ENCODE measurements around the gene ATP6V1G1. TPM values are rescaled to one million over a fixed set of nuclear protein-coding genes. Genes with fewer than 3 reads are reported as not detected.

The ATP6V1G1 gene
- total RNA-seq, 1 donor from 2014 or later = 188 TPM

GRCh38 chr9:114616684-114617520 is 29.3 kb downstream of the ATP6V1G1 start:
- FAIRE-seq (no peak), DNase-seq (ENCODE audit: low read depth) (no peak)
- no peaks in the 10 kb centered on the region for H3K9me3 Mint-ChIP-seq (ENCODE audit: unreplicated experiment)
- Histone ChIP-seq H3K4me2 (ENCODE audit: low read length) (no peak overlapping the region), H3K36me3 (ENCODE audit: insufficient read depth, low read length) (no peaks in the 10 kb centered on the region), H3K79me2 (ENCODE audit: insufficient read depth, low read length) (peaks cover 6% of the 10 kb centered on the region), H4K20me1 (ENCODE audit: insufficient read depth, low read length) (peaks cover 5% of the 10 kb centered on the region), H3K27ac (ENCODE audit: low read depth, low read length) (no peak overlapping the region), H2AFZ (ENCODE audit: low read depth, low read length) (no peak overlapping the region), H3K9ac (ENCODE audit: low read length) (no peak overlapping the region), H3K27me3 (ENCODE audit: insufficient read depth, low read length) (no peaks in the 10 kb centered on the region), H3K4me1 (ENCODE audit: insufficient read depth, low read length) (peaks cover 7% of the 10 kb centered on the region), H3K4me3 (ENCODE audit: insufficient read depth, low read depth, low read length) (no peak overlapping the region), H3K9me3 (ENCODE audit: insufficient read depth, low read depth, low read length) (no peaks in the 10 kb centered on the region)
- peaks cover 17% of the 10 kb centered on the region for H3K4me1 Mint-ChIP-seq (ENCODE audit: low read depth, unreplicated experiment)
- H3K4me3 Mint-ChIP-seq (ENCODE audit: unreplicated experiment) = no peak overlapping the region
- no peaks in the 10 kb centered on the region for H3K27me3 Mint-ChIP-seq (ENCODE audit: low read depth, unreplicated experiment)
- TF ChIP-seq CTCF (IDR thresholded peaks at IDR 0.05; ENCODE audit: insufficient read depth, low read depth, low read length) = no peak
- H3K27ac Mint-ChIP-seq (ENCODE audit: unreplicated experiment) = no peak overlapping the region
- peaks cover 6% of the 10 kb centered on the region for H3K36me3 Mint-ChIP-seq (ENCODE audit: low read depth, unreplicated experiment)

- no peak overlapping the region for H3K4me3 Mint-ChIP-seq (ENCODE audit: unreplicated experiment)
- H3K27ac Mint-ChIP-seq (ENCODE audit: unreplicated experiment) = no peak overlapping the region
These were observed 31.7 kb downstream of the ATP6V1G1 start for GRCh38 chr9:114619191-114619761.

More at GRCh38 chr9:114619191-114619761, 31.7 kb downstream of the ATP6V1G1 start:
- FAIRE-seq (no peak), DNase-seq (ENCODE audit: low read depth) (no peak)
- peaks cover 6% of the 10 kb centered on the region for H3K36me3 Mint-ChIP-seq (ENCODE audit: low read depth, unreplicated experiment)
- Histone ChIP-seq H3K27me3 (ENCODE audit: insufficient read depth, low read length) (no peaks in the 10 kb centered on the region), H4K20me1 (ENCODE audit: insufficient read depth, low read length) (no peaks in the 10 kb centered on the region), H3K27ac (ENCODE audit: low read depth, low read length) (no peak overlapping the region), H3K9ac (ENCODE audit: low read length) (no peak overlapping the region), H2AFZ (ENCODE audit: low read depth, low read length) (no peak overlapping the region), H3K4me3 (ENCODE audit: insufficient read depth, low read depth, low read length) (no peak overlapping the region), H3K9me3 (ENCODE audit: insufficient read depth, low read depth, low read length) (no peaks in the 10 kb centered on the region), H3K79me2 (ENCODE audit: insufficient read depth, low read length) (peaks cover 2% of the 10 kb centered on the region), H3K36me3 (ENCODE audit: insufficient read depth, low read length) (no peaks in the 10 kb centered on the region), H3K4me1 (ENCODE audit: insufficient read depth, low read length) (peaks cover 12% of the 10 kb centered on the region), H3K4me2 (ENCODE audit: low read length) (no peak overlapping the region)
- H3K27me3 Mint-ChIP-seq (ENCODE audit: low read depth, unreplicated experiment) = no peaks in the 10 kb centered on the region
- H3K9me3 Mint-ChIP-seq (ENCODE audit: unreplicated experiment) = peaks cover 2% of the 10 kb centered on the region
- peaks cover 25% of the 10 kb centered on the region for H3K4me1 Mint-ChIP-seq (ENCODE audit: low read depth, unreplicated experiment)
- TF ChIP-seq EZH2 (IDR thresholded peaks at IDR 0.05; ENCODE audit: insufficient read depth, low read length) (no peak), CTCF (IDR thresholded peaks at IDR 0.05; ENCODE audit: insufficient read depth, low read depth, low read length) (no peak)

Data from astrocyte (in vitro differentiated cells and primary cell).